Measurements from ENCODE around the gene BATF3.
"Not testable (repeated sequence)": the region's sequence is repeated elsewhere in the genome, so short reads cannot be mapped to it uniquely, and the experiment has no call there.

BATF3 gene

DNA sequence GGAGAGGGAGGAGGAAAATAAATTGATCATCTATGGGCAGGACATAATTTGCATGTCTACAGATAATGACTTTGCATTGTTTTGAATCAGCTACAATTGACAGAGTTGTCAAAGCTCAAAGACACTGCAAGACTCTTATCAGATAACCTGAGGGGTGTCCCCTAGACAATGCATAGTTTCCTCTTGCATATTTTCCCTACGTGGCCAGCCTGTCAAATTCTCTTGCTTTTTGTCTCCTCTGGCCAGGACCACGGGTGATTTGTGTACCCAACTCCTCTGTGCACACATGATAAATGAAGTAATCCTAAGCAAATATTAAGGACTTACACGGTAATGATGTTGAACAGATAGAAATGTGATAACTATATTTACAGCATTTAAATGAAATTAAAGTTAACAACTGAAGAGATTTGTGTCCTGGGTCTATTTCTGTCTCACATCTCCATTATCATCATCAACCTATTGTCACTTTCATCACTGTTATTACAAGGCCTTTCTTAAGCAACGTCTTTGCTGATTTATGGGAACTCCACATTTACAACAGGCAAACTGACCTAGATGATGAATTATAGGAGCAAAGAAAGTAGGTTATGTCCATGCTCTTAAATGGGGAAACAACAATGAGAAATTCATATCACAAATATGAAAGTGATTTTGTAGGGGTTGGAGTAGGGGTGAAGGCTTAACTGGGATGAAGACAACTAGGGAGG is 18.8 kb downstream of the BATF3 start:
- DNase-seq, result no peak

DNA sequence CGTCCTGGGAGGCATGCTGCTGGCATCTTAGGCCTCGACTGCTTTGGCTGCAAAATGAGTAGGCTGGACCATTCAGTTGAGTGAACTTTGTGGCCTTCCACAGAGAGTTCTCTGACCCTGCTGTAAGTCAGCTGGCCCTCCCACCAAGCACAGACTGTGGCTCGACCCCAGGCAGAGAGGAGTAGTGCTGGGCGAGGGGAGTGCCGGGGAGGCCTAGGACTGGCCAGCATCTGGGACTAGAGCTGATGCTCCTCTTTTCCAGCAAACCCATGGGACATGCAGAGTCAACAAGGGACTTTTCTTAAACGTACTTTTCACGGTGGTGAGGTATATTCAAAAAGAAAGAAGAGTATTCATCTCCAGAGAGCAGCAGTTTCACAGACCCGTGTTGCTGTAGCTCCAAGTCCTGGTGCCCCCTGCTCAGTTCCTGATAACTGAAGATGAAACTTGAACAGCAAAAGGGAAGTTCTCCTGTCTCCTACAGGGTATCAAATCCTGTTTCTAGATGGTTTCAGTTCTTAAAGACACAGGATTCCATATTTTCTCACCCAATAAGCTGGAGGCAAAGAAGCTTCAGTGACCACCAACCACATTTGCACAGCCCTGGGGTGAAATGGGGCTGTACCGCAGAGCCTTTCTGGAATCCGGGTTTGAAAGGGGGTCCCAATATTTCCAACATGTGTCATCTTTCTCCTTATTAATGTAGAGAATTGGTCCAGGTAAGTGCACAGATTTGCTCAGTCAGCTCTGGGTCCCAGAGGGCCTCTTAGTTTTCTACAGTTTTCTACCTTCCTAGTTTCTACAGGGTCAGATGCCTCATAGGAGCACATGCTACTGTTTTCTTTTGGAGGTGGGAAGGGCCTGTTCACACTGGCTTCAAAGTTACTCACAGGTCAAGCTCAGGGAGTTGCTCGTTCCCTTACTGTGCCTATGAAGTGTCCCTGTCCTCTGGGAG is 20.9 kb downstream of the BATF3 start:
- DNase-seq, result no peak

DNA sequence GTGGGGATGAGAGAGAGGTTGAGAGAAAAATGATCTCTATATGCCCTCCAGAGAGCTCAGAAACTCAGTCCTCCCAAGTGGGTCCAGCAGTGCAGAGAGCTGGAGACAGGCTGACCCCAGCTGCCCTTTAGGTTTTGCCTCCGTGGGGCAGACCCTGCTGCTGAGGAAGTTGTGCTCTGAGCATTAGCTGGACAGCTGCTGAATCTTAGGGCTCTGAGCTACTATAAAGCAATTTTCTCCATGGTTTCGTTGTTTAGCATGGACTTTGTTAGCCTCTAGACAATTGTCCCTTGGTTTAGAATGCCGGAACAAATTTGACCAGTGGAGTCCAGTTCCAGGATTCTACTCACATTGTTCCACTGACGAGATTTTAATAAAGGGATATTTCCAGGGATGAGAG is 22.1 kb downstream of the BATF3 start:
- DNase-seq, result no peak

DNA sequence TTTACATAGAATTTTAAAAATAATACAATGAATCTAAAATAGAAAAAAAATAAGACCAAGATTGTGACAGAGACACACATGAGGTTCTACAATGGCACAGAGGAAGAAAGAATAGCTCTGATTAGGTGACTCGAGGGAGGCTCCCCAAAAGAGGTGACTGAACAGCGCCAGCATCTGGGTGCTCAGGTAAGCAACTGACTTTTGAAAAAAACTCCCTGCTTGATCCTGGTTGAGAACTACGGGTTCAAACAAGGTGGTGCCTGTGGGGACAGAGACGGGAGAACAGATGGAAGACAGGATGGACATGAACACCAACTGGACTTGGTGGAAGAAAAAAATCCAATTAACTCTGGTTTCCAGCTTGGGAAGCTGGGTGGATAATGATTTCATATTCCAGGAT is 22.5 kb downstream of the BATF3 start:
- DNase-seq, result no peak

DNA sequence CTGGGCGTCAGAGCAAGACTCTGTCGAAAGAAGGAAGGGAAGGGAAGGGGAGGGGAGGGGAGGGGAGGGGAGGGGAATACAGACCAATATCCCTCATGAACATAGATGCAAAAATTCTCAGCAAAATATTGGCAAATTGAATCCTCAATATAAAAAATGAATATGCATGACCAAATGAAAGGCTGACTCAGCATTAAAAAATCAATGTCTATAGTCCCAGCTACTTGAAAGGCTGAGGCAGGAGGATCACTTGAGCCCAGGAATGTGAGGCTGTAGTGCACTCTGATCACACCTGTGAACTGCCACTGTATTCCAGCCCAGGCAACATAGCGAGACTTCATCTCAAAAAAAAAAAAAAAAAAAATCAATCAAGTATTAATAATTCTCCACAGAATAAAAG is 24.0 kb downstream of the BATF3 start:
- no peak for DNase-seq

DNA sequence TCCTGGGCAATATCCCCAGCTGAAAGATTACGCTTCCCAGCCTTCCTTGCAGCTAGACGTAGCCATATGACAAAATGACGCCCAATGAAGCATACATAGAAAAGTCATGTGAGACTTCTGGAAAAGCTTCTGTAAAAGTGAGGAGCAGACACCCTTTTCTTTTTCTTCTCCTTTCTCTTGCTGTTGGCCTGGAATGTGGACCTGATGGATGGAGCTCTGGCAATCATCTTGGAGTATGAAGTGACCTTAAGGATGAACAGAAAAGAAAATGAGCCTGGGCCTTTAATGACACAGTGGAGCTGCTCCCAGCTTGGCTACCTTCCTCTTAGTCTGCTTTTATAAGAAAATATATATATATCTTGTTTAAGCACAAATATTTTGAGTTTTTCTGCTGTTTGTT is 24.8 kb downstream of the BATF3 start:
- DNase-seq, result no peak

DNA sequence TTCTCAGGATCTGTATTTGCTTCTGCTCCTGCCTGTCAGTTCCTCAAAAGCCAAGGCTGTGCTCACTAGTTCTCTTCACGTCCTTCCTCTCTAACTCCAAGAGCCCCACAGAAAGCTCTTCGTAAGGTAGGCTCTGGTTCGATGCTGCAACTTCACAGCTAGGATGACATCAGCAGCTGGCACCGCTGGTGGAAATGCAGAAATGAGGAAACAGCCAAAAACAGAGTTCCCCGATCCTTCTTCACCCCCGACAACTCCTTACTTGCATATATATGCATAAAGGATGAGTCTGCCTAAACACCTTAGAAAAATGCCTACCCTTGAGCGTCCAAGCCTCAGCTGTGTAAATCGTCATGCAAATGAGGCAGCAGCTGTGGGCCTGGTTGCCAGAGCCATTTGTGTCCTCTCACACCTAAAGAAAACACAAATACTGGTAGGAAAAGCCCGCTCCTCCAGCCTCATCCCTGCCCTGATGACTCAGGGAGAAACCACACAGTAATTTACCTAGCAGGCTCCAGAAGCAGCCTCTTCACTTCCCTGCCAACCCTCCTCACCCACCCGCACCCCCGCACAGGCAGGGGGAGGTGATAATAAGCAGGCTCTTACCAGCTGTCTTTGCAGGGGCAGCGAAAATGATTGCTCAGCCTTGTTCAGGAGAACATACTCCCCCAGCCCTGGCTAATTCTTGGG is 28.2 kb downstream of the BATF3 start:
- peak; percentile 72 for DNase-seq

DNA sequence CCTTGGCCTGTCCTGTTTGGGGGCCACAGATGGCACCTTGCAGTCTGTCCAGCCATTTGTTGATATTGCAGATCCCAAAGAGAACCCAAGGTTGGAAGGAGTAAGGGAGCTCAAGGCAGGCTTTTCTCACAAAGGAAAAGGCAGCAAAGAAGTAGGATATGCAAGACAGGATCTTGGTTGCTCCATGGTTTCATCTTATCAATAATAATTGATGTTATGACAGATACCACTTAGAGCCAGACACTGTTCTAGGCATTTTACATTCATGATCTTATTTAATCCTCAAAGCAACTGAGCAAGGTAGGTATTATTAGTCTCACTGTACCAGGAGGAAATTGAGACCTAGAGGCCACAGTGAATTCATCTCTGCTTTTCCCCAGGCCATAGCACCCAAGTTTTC is 28.8 kb downstream of the BATF3 start:
- no peak for DNase-seq

DNA sequence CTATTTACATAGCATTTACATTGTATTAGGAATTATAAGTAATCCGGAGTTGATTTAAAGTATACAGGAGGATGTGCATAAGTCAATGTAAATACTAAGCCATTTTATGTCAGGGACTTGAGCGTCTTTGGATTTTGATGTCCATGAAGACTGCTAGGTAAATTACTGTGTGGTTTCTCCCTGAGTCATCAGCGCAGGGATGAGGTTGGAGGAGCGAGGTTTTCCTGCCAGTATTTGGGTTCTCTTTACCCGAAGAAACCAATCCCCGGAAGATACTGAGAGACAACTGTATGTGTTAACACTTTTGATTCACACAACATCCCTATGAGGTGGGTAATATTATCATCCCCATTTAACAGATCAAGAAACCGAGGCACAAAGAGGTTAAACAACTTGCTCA is 29.3 kb downstream of the BATF3 start:
- no peak for DNase-seq

DNA sequence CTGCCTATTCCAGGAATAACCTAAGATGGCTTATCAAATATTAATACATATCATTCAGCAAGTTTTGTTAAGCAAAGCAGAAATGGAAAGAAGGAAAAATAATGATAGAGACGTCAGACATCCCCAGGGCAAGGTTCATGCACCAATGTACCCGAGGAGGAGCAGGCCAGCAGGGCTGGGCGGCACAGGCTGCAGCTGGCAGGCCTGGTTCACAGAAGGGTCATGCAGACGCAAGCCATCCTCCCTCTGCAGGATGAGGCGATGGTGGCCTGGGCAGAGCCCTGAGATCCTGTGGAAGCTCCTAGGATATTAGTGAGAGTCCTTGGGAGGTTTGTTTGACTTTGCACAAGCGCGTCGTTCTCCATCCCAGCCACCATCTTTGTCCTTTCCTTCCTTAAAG is 30.0 kb downstream of the BATF3 start:
- no peak for DNase-seq

DNA sequence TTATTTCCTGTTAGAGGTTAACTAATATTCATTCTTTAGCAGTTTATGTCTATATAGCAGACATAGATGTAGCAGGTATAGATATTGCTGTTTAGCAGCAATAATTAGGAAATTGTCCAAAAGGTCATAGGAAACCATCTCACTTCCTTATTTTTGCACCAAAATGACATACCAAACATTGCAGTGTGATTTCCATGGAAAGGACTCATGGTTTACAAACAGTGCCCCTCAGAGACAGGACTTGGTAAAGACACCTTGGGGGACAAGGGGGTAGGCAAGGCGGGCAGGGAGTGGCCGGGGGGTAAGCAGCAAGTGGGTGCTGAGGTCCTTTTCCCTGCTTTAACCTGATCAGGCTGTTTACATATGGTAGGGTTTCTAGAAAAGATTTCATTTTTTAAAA is 30.5 kb downstream of the BATF3 start:
- DNase-seq, result no peak

DNA sequence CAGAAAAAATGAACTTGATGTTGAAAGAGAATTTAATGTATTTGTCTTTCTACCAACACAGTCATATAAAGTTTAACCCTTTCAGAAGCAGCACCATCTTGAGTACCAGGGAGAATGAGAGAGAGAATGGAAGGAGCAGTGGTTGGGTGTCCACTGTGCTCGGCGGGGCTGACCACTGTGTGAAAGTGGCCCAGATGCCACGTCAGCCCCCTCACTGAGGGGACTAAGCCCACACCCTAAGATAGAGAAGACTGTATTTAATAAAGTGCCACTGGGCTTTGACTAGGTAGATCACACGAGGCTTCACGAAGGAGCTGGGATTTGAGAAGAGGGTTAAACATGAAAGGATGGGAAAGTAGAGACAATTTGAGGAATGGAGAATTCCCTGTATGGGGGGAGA is 31.2 kb downstream of the BATF3 start:
- DNase-seq, result no peak

DNA sequence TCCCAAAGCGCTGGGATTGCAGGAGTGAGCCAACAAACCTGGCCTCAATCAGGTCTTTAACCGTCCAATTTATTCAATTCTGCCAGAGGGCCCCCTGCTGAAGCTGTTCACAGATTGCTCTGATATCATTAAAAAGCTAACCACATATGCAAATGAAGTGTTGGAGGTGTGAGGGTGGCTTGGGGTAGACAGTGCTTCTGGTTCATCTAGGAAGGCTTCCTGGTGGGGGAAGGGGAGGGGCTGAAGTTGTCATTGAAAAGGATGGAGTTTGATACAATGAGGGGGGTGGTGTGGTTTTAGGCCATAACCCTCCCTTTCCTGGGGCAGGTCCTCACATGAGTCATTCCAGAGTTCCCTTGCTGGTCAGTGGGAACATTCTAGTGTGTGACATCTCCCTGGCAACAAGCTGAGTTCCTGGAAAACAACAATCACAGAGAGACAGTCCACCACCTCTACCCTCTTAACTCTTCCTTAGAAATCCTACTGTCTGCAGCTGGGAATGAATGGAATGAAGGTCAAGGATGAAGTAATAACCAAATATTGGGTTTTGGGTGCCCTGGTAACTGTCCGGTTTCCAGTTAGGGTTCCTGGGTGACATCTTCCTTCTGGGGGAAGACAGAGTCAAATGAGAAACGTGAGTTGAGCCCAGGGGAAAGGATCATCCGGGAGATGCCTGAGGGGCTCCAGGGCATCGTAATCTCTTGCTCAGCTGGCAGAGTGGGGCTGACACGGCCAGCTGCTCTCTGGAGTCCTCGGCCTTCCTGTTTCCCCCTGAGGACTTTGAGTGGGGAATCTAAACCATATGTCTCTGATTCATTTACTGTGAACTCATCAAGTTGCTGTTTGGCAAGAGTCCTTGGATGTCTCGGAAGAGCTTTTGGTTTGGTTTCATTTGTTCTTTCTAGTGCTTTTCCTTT is 32.2 kb downstream of the BATF3 start:
- DNase-seq, result no peak

DNA sequence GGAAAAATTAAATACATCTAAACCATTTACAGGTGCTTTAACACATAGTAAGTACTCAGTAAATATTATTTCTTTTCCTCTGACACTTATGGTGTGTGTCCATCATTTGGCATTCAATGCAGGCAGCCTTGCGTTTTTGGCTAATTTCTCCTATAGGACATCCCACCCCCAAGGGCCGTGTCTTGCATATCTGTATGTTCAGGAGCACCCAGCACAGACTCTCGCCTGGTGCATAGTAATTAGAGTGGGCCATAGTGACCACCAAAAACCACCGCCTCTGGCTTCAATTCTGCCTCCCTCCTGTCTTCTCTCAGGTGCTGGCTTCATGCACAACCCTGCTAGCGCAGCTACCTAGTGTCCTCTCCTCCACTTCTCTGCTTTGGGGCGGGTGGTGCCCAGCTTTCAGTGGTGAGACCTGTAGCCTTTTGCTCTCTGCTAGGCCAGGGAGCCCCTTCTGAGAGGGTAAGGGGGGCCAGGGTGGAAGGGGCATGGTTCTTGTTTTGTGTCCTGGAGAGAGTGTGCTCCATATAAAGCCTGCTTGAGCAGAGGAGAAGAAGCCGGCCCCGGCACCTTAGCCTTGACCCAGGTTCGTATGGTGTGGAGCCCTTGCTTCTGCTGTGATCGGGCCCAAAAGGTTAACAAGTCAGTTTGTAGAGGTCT is 33.4 kb downstream of the BATF3 start:
- no peak for DNase-seq

DNA sequence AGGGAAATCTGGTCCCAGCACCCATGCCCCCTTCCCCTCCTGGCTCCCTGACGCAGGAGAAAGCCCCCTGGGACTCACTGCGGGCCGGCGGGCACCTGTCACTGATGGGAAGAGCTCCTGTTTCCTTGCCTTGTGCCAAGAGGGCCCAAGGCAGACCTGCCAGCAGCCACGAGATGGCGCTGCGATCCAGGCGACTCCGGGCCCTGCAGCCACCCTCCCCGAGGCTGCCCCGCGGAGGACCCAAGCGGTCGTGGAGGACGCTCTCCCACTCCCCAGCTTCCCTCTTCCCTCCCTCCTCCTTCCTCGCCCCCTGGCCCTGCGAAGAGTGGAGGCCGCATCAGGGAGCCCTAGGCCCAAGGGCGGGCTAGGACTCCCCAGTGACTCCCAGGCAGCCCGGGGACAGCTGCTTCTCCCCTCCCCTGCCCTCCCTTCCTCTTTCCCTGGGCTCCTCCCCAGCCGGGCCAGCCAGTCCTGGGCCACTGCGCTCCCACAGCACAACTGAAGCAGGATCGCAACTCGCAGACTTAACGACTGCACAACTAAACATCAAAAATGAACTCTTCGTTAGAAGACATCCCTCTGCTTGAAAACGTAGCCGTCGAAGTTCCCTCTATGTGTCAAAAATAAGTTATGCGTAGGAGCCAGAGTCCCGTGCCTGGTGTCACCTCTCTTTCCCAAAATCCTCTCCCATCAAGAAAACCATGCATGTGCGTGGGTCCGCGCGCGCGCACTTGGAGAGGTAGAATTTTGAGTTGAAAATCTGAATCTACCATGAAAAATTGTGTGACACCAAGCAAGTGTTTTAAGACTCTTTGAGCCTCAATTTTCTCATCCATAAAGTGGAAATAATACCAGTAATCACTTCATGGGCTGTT is 34.2 kb downstream of the BATF3 start:
- peak; percentile 84 for DNase-seq

DNA sequence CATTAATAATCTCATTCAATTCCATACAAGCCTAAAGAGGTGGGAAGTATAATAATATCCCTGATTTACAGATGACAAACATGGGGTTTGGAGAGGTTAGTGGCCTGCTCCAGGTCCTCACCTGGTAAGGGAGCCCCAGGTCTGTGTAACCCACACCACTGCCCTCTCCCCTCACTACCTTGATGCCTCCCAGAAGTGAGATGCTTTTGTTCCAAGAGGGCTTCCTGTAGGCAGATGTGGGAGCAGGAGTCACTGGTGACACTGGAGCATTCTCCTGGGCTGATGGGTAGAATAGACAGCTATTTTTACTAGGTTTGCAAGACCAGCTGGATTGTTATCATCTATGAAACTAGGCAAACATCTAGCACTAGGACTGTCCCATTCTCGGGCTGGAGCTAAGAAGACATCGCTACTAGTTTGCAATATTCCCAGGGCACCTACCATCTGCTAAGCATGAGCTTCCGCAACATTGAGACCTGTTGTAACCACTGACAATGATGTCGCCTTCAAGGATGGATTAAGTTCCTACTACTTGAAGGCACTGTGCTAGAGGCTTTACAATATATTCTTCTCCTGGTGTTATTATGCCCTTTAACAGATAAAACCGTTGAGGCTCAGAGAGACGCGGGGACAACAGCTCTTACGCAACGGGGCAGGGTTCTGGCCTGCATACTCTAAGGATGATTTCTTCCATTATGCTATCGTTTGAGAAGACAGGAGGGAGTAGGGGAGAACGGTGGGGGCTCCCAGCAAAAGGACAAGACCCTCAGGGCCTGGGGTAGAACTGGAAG is 35.0 kb downstream of the BATF3 start:
- DNase-seq, result no peak

DNA sequence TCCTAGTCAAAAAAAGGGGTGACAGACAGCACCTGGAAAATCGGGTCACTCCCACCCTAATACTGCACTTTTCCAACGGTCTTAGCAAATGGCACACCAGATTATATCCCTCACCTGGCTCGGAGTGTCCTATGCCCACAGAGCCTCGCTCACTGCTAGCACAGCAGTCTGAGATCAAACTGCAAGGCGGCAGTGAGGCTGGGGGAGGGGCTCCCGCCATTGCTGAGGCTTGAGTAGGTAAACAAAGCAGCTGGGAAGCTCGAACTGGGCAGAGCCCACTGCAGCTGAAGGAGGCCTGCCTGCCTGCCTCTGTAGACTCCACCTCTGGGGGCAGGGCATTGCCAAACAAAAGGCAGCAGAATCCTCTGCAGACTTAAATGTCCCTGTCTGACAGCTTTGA is 41.4 kb downstream of the BATF3 start:
- not testable (repeated sequence) for DNase-seq

DNA sequence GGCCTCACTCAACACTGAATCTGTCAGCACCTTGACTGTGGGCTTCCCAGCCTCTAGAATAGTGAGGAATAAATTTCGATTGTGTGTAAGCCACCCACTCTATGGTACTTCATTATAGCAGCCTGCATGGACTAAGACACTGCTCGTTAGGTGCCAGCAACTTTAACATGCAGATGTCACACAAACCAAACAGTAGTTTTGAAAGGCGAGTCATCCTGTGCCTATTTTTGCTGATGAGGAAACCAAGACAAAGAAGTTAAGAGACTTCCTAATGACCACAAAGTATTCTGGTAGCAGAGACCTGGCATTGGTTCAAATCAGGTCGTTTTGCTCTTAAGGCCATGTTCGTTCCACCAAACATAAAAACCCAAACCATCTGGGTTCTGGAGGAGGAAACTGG is 42.9 kb downstream of the BATF3 start:
- no peak for DNase-seq

DNA sequence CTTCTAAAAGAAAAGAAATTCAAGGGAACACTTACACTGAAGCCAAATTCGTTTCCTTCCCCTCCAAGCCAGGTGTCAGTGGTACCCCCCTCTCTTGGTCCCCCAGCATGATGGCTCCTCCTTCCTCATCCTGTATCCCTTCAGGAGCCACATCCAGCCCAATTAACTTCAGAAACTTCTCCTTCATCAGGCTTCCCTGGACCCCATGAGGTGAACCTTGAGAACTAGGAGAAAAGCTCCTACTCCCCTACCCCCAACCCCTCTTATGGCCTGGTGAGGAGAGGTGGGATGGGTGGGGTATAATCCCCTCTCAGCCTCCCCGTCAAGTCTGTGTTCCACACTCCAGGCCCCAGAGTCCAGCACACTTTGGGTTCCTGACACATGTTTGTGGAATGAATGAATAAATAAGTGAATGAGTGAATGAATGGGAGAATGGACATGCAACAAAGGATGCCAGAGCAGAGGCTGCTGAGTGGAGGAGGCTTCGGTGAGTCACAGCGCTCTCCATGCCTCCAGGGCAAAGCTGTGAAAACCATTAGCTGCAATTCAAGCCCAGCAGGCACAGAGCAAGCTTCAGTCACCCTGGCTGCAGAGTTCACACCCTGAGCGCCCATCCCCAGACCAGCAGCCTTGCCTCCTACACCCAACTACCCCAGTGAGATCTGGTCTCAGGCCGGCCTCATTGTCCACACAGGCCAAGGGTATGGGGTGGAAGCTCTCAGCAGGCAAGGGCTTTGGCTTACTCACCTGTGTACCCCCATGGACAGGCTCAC is 43.8 kb downstream of the BATF3 start:
- no peak for DNase-seq
